Calu3 (cell line): ENCODE results near the gene SKI. TPM values are rescaled to one million over a fixed set of nuclear protein-coding genes. Genes with fewer than 3 reads are reported as not detected.

ENCODE experiments used
- BruUV-seq: library from RNA; stranded (reverse); fragments of 400-500 nt; replicated peaks from 2 replicates; lab custom pipeline; 2021; lab: Mats Ljungman, UMichigan
- CTCF ChIA-PET: fragments of 300-600 bp; sonication (Branson Sonifier 250); formaldehyde crosslinking; loops from one replicate; lab custom pipeline; 2022; ENCODE audit warnings: antibody characterized with exemption; lab: Charles Lee
- DNase-seq: peaks from one replicate; pipeline ENCODE4 v3.0.0; 2022
- H3K27ac Mint-ChIP-seq: one replicate; pipeline ENCODE4 v1.8.0; 2022; ENCODE audit warnings: mixed read lengths; ENCODE audit not compliant: unreplicated experiment
- H3K27me3 Mint-ChIP-seq: one replicate; pipeline ENCODE4 v1.8.0; 2022; ENCODE audit warnings: mixed read lengths; ENCODE audit not compliant: unreplicated experiment
- H3K36me3 Mint-ChIP-seq: one replicate; pipeline ENCODE4 v1.8.0; 2022; ENCODE audit warnings: mild to moderate bottlenecking, moderate library complexity, mixed read lengths; ENCODE audit not compliant: insufficient read depth, unreplicated experiment
- H3K4me1 Mint-ChIP-seq: one replicate; pipeline ENCODE4 v1.8.0; 2022; ENCODE audit warnings: mild to moderate bottlenecking, low read depth, mixed read lengths; ENCODE audit not compliant: unreplicated experiment
- H3K4me3 Mint-ChIP-seq: one replicate; pipeline ENCODE4 v1.8.0; 2022; ENCODE audit warnings: mild to moderate bottlenecking, low read depth, moderate library complexity, mixed read lengths; ENCODE audit not compliant: unreplicated experiment
- H3K9me3 Mint-ChIP-seq: one replicate; pipeline ENCODE4 v1.8.0; 2022; ENCODE audit warnings: low read depth, mixed read lengths; ENCODE audit not compliant: unreplicated experiment
- intact Hi-C: fragments of 100-400 bp; cut with micrococcal nuclease; formaldehyde crosslinking; loops from one replicate; pipeline ENCODE4 v1.10.0; 2022; ENCODE audit not compliant: unreplicated experiment
- total RNA-seq: library from RNA; stranded (reverse); gene quantifications from 2 replicates; pipeline ENCODE4 v1.2.3, GENCODE V29; 2022
- TF ChIP-seq, protein P1 (sequence below): fragments of 200-600 bp; IDR thresholded peaks from one replicate; pipeline ENCODE4 v1.8.0; 2022; ENCODE audit warnings: antibody characterized with exemption; ENCODE audit not compliant: unreplicated experiment

Gene SKI
- total RNA-seq, 1 experiment from 2014 or later: 33.8 TPM

DNA sequence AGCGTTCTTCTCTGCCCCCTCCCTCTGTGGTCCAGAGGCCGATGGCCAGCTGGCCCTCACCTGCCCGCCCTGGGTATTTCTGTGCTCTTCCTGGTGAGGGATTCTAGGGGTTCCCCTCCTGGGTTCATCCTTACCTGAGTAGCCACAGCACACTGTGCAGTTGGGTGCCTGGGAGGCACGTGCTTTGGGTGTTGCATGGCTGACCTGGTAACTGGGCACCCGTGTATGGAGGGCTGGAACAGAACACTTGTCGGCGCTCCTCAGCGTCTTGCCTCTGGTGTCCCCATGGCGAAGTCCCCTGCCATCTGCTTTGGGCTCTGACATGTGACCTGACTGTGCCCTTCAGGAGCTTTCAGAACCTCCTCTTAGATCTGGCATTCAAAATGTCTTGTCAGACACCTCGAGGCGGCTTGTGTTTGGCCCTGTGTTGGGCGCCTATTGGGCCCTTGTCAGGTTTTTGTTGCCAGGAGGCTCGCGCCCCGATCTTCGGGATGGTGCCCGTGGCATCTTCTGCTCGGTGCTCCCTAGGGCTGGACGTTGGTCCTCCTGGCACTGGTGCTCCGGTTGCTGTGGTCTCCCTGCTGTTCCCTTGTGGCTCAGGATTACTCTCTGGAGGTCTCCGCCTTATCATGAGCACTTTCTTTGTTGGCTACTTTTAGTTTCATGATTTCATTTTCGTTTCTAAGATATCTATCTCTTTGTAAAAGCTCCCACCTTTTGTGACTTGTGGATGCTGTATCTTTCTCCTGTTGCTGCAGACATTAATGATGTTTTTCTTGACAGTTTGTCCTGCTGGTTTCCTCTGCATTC, 28.5 kb downstream of the SKI start:
- H3K4me1 Mint-ChIP-seq: peaks cover 8% of the 10 kb centered on the region
- BruUV-seq: no TSS peak
- H3K27me3 Mint-ChIP-seq: no peaks in the 10 kb centered on the region
- CTCF ChIA-PET: interaction anchor here (1.0 kb wide), 1 partner anchor 135 kb away, joined by 3 read pairs; the partner anchor contains the start of genes MORN1 and RER1
- intact Hi-C loops: no loop called here
- H3K27ac Mint-ChIP-seq: no peak overlapping the region
- no peak overlapping the region for H3K4me3 Mint-ChIP-seq
- peaks cover 7% of the 10 kb centered on the region for H3K36me3 Mint-ChIP-seq
- DNase-seq: no peak
- TF ChIP-seq, protein P1, sequence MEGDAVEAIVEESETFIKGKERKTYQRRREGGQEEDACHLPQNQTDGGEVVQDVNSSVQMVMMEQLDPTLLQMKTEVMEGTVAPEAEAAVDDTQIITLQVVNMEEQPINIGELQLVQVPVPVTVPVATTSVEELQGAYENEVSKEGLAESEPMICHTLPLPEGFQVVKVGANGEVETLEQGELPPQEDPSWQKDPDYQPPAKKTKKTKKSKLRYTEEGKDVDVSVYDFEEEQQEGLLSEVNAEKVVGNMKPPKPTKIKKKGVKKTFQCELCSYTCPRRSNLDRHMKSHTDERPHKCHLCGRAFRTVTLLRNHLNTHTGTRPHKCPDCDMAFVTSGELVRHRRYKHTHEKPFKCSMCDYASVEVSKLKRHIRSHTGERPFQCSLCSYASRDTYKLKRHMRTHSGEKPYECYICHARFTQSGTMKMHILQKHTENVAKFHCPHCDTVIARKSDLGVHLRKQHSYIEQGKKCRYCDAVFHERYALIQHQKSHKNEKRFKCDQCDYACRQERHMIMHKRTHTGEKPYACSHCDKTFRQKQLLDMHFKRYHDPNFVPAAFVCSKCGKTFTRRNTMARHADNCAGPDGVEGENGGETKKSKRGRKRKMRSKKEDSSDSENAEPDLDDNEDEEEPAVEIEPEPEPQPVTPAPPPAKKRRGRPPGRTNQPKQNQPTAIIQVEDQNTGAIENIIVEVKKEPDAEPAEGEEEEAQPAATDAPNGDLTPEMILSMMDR: no peak
- no peaks in the 10 kb centered on the region for H3K9me3 Mint-ChIP-seq

DNA sequence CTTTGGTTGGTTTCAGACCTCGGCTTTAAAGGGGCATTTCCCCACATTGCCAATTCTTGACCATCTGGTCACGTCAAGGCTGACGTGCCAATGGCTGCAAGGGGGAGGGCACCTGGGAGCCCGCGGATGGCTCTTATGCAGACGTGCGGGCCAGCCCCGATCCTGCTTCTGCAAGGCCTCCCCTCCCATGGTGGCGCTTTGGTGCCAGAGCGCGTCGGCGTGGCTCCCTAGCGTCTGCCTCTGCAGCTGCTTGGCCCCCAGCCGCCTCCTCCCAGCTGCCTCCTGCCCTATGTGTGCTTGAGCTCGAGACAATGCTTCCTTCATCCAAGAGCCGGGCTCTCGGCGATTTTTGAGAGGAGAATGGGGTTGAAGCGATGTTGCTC, 29.1 kb downstream of the SKI start:
- DNase-seq: no peak
- intact Hi-C loops: no loop called here
- TF ChIP-seq, protein P1: no peak
- no peak overlapping the region for H3K27ac Mint-ChIP-seq
- no TSS peak for BruUV-seq
- H3K27me3 Mint-ChIP-seq: no peaks in the 10 kb centered on the region
- no peaks in the 10 kb centered on the region for H3K9me3 Mint-ChIP-seq
- H3K36me3 Mint-ChIP-seq: peaks cover 5% of the 10 kb centered on the region
- CTCF ChIA-PET: no interaction called here
- no peak overlapping the region for H3K4me3 Mint-ChIP-seq
- H3K4me1 Mint-ChIP-seq: peaks cover 8% of the 10 kb centered on the region

DNA sequence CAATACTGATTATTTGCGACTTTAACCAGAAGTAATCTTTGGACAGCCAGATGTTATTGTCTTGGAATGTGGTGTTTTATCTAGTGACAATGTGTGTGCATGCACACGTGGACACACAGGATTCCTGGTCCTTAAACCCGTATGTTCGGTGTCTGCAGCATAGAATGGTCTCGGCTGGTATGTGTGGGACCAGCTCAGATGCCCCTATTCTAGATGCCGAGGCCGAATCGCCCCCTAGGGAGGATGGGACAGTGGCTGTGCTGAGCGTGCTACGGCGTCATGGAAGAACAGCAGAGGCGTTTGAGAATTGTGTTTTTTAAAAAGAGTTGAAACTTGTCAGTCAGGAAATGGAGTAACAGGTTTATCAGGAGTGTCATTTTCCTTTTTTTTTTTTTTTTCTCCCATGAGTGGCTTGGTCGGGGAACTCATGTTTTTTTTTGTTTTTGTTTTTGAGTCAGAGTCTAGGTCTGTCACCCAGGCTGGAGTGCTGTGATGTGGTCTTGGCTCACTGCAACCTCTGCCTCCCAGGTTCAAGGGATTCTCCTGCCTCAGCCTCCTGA, 30.1 kb downstream of the SKI start:
- no peaks in the 10 kb centered on the region for H3K36me3 Mint-ChIP-seq
- DNase-seq: no peak

DNA sequence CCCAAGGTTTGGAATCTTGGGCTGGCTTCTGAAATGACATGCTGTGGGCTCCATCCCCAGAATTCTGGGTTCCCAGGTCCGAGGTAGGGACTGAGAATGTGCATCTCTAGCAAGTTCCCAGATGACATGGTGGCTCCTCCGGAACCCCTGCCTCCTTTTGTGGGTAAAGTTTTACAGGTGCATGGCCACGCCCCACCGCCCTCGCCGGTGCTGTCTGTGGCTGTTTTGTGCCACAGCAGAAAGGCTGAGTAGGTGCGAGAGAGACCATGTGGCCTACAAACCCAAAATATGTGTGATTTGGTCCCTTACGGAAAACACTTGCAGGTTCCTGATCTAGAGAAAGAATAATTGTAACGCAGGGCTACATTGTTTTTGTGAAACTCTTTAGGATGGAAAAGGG, 30.9 kb downstream of the SKI start:
- no peak overlapping the region for H3K4me3 Mint-ChIP-seq
- TF ChIP-seq, protein P1: no peak
- intact Hi-C loops: no loop called here
- H3K36me3 Mint-ChIP-seq: no peaks in the 10 kb centered on the region
- CTCF ChIA-PET: no interaction called here
- no peak overlapping the region for H3K27ac Mint-ChIP-seq
- H3K4me1 Mint-ChIP-seq: peaks cover 8% of the 10 kb centered on the region
- BruUV-seq: no TSS peak
- no peaks in the 10 kb centered on the region for H3K27me3 Mint-ChIP-seq
- H3K9me3 Mint-ChIP-seq: no peaks in the 10 kb centered on the region
- DNase-seq: no peak

More for the DNA sequence above, 30.1 kb downstream of the SKI start:
- BruUV-seq: no TSS peak
- intact Hi-C loops: no loop called here
- CTCF ChIA-PET: interaction anchor here (0.6 kb wide), 1 partner anchor 347 kb away, joined by 3 read pairs; no protein-coding TSS in a partner anchor
- no peaks in the 10 kb centered on the region for H3K9me3 Mint-ChIP-seq
- TF ChIP-seq, protein P1: no peak
- H3K4me1 Mint-ChIP-seq: peaks cover 8% of the 10 kb centered on the region
- no peak overlapping the region for H3K27ac Mint-ChIP-seq
- no peaks in the 10 kb centered on the region for H3K27me3 Mint-ChIP-seq
- H3K4me3 Mint-ChIP-seq: no peak overlapping the region
